GM03348 (cell line): ENCODE data around the gene GRIK1.
A peak's percentile ranks its signal among the peaks of the same experiment; 100 is the strongest.

Source experiments
- DNase-seq: peaks from one replicate; pipeline ENCODE4 v3.0.0; 2012; ENCODE audit warnings: low spot score

GRIK1 gene

DNA sequence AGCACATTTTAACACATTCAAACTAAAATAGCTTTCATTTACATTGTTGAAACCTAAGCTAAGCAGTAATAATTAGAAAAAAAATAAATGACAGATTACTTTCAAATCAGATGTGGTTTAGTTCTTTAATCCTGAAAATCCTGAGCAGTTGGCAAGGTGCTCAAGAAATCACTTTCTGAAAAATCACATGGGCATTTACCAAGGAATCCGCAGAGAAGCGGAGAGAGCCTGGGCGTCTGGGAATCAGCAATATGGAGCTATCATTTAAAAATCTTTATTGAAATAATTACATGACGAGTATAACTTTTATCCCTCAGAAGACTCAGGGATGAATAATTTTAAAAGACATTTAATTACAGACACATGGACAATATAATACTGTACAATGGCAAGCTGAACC is 30.2 kb downstream of the GRIK1 start:
- no peak for DNase-seq

DNA sequence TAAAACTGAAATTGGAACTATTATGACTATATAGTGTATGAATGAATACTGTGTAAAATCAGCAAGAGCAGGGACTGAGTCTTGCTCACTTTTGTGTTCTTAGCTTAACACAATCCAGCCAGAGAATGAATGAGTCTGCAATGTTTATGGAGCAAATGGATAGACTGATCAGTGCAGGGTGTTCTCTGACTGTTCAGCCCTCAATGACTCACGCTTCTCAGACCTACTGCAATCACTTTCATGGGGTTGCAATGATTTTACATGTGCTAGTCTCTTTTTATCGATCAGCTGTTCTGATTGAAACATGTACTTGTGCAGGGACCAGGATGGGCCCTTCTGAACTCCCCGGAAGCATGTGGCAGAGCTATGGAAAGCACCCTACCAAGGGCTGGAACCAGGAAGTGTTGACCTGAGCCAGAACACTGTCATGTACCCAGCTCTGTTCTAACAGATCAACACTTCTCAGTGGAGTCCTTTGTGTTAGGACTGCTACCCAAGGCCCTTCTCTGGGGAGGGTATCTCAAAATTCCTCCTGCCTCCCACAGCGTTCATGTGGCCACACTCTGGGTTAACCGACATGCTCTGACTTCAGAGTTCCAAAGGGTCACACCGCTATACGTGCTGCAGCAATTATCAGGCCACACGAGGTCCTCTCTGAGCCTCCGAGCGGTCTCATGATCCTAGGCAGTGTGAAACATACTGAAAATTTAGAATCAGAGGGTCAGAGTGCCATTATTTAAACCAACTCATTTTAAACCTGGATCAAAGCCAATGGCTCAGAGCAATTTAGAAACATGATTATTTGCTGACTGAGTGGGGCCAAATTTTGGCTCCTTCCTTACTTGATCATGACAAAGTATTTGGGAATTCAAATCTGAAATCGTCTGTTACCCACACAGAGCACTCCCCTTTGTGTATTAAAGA is 35.2 kb downstream of the GRIK1 start:
- no peak for DNase-seq

DNA sequence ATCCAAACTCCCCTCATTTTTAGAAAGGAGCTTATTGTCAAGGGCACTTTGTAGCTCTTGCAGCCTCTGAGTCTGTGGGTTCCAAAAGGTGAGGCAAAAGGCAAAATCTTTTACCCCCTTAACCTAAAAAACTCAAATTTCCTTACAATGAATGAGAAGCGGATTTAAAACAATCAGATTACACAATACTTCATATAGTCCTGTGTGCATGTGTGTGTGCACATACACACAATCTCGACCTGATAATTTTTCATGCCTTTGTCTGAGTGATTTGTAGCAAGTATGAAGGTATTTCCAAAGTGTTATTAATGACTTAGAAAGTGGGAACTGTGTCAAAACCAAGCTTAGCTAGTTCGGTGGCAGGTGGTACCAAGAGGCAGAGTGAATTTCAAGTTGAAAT is 42.9 kb downstream of the GRIK1 start:
- no peak for DNase-seq

DNA sequence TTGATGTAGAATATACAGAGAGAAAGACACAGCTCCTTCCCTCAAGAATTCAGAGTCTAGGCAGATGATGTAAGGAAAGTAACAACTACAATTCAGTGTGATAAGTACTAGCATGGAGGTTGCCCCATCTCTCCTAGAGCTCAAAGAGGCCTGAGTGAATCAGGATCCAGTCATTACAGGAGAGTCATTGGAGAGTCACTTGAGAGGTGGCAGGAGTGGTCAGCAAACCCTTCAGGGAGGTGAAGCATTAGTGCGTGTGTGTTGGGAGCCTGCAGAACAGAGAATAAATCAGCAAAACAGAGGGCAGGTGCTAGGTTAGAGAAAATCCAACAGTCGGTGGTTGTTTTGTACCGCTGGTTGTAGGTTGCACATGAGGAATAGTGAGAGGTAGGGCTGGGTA is 46.1 kb downstream of the GRIK1 start:
- no peak for DNase-seq

DNA sequence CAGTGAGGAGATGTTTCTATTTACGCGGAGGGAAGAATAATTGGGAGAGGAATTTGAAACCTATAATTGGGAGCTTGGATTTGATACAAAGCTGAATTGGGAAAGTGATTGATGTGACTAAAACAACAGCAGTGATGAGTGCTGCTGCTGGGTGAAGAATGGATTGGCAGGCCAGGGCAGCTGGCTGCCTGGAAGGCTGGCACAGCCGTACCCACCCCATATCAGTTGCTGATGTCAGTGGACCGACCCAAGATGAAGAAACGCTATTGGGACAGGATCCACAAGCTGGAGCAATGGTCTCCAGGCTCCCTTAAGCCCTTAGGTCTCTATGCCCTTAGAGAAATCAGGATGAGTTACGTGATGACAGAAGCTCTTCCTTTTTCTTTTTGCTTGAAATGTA is 47.4 kb downstream of the GRIK1 start:
- no peak for DNase-seq

DNA sequence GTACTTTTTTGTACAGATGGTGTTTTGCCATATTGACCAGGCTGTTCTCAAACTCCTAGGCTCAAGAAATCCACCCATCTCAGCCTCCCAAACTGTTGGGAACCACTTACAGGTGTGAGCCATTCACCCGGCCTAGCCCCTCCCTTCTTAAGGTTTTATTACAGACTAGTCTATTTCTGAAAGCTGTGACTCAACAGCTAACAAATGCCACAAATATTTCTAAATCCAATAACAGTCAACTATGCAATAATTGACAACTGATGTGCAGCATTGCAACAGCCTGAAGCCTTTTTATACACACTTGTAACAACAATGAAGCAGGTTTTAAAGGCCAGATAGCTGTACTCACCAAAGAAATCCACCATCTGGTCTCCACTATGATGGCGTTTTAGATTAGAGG is 51.4 kb downstream of the GRIK1 start:
- DNase-seq, result no peak

DNA sequence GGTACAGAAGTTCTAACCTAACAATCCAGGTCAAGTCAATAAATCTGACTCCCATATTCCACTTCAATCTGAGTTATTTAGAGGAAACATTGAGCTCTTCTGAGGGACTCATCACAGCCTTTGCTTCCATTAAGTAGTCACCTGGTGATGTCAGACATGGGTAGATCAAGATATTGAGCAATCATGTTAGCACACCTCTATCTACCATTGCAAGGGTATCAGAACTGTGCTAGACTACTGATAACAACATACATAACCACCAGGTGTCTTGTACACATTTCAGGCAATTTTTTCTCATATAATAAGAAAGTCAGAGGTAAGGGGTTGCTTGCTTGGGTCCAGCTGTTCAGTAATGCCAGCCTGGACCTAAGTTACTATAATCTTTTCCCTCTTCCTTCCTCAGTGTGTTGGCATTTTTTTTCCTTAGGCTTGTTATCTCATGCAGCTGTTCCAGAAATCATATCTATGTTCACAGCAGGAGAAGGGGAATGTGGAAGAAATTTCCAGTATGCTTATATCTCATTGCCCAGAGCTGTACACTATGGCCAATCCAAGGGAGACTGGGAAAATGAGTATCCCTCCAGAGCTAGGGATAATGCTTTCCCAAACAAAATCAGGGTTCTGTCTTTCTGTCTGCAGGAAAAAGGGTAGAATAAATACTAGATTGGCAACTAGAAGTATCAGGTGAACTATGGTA is 52.3 kb downstream of the GRIK1 start:
- no peak for DNase-seq

DNA sequence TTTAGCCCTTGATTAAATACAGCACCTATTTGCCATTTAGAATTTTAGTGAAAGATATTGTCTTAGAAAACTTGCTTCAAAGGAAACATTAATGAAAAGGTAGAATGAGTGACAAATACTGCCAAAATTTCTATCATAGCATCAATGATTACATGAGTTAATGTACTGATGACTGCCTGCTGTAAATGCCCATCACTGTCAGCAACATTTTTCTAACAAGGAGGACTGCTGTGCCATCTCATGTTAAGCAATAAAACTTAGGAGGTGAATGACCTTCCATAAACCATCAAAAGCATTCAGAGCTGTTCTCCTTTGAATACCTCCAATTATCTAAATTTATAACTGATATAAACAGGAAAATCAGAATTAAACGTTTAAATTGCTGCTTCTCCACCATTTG is 54.3 kb downstream of the GRIK1 start:
- DNase-seq, result no peak

DNA sequence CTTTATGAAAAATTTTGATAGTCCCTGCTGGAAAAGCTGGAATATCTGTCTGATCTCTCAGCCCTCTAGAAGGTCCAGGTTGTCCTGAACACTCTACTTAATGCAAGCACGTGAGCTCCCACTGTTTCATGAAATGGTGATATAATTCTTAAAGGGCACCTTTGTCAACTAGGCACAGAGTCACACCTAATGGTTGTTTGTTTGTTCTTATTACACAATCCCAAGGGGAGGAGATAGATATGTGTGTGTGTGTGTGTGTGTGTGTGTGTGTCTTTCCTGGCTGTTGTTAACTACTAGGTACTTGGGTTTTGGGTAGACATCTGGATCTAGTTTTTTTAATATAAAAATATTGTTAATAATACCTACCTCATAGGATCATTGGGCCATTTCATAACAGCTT is 63.9 kb downstream of the GRIK1 start:
- DNase-seq, result no peak

DNA sequence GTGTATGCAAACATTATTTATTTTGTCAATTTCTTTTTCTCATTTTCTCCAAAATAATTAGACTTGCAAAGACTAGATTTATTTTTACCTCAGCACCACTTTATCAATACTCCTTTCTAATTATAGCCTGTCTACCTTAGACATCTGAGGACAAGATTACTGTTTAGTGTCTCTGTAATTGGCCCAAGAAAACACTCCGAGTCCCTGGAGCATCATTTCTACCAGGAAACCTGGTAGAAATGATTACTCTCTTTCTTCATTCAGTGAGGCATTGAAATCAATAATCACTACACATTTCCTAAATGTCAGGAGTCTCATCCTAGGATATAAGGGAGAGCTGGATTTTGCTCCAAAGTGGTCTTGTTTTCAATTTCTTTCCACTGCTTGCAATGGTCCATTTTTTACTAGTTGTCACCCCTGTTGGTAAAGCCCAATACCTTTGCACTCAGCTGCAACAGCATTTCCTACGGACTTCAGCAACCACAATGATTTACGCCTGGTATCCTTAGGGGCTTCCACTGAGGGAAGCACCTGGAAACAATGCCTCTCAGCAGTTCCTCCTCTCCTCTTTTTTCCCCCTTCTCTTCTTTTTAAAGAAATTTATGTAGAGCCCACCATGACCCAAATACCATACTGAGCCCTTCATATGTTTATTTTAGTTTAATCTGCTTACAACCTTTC is 64.6 kb downstream of the GRIK1 start:
- DNase-seq, result no peak

DNA sequence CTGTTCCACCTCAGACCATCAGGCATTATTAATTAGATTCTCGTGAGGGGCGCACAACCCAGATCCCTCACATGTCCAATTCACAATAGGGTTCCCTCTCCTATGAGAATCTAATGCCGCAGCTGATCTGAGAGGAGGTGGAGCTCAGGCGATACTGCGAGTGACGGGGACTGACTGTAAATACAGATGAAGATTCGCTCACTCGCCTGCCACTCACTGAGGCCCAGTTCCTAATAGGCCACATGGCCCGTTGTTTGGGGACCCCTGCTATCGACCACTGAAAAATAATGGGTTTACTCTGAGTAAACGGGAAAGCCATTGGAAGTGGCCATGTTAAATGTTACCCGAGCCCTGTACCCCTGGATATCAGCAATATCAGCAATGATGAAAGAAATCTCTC is 65.9 kb downstream of the GRIK1 start:
- DNase-seq, result no peak

DNA sequence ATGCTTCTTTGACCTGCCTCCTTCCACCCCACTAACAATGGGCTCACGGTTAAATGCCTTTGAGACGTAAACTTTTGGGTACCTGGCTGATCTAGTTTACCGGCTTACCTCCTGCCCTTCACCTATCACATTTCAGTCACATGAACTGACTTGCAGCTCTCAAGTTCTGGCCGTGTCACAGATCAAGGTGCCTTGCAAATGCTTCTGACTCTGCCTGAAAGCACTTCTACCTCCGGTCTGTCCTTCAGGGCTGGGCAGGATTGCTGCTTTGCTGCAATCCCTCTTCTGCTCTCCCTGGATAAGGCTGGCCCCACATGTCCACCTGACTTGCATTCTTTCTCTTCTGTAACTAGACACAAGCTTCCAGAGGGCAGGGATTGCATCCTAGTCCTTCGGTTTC is 69.0 kb downstream of the GRIK1 start:
- DNase-seq, result no peak

DNA sequence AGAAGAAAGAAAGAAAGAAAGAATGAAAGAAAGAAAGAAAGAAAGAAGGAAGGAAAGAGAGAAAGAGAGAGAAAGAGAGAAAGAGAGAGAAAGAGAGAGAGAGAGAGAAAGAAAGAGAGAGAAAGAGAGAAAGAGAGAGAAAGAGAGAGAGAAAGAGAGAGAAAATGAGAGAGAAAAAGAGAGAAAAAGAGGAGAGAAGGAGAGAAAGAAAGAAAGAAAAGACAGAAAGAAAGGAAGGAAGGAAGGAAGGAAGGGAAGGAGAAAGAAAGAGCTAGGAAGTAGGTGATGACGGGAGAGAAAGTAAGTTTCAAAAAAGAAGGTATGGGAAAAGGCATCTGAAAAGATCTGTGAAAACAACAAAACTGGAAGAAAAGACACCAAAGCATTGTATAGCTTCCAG is 72.0 kb downstream of the GRIK1 start:
- DNase-seq, result no peak

DNA sequence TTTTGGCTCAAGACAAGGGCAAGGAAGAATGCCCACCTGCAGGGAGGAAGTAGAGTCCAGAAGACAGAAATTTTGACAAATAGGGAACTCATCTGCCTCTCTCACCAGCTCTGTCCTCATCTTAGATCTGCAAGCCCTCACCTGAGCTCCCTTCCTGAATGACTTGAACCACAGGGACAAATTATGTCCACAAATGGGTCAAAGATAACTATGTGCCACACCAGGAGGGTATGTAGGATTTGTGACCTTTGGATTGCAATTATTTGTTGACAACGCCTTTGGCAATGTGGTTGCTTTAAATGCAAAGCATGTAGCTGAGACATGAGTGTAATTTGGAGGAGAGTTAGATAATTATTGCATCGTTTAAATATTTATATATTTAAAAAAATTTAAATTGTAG is 79.5 kb downstream of the GRIK1 start:
- DNase-seq, result no peak

DNA sequence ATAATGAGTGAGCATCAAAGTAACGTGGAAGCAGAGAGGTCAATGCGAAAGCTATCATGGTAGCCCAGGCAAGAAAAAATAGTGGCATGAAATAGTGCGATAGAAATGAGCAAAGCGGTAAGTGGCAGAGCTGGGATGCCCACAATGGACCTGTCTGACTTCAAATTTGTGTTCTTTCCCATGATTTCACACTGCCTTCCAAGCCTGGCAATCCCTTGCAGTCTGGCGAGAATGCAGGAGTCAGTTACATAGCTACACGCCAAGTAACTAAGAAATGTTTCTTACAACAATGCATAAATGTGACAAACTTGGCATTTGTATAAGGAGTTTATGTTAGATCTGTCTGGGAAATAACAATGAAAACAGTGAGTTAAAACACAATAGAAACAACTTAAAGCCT is 82.6 kb downstream of the GRIK1 start:
- no peak for DNase-seq

DNA sequence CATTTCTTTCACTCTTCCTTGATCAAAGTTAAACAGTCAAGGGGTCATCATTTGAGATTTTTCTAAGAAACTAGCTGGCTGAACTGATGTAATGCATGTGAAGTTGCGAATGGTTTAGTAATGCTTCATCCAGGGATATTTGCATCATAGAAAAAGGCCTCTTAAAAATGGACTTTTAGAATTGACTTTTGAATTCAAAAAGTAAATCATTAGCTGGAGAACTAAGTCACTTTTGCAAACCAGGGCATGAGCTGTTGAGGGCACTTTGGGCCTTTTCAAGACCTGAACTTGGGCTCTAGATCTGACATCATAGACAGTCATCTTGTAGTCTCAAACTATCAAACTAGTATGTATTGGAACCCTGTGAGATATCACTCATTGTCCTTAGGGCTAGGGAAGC is 85.0 kb downstream of the GRIK1 start:
- DNase-seq, result no peak

DNA sequence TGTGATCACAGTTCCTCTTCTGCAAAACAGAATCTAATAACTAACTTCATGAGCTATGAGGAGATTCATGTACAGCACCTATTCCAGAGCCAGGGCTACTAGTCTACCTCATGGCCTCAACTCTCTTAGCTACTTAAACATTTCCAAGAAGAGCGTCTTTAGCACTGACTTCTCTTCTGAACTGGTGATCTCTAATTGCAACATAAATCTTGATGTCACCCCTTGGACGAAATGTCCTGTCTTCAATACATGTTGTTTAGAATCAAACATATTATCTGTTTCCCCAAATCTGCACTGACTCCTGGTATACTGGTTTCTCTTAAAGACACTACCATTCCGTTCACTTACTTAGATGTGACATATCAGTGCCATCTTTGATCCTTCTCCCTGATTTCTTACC is 88.2 kb downstream of the GRIK1 start:
- no peak for DNase-seq

DNA sequence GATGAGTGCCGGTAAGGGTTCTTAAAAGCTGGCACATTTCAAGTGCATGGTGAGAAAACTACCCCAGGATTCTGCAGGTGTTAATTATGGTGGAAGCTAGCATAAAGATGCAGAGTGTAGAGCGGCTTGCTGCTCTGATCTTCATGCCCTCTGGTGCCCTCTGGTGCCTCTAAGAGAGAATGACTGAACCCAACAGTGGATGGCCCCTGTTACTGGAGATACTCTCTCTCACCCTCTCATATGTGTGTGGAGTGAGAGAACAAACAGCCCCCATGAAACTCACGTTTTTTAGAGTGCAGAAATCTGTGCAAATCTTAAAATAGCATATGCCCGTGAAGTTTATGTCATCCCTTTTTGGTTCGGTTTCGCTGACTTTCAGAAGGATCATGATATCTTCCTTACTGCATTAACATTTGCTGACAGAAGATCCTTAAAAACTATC is 90.0 kb downstream of the GRIK1 start:
- peak; percentile 78 for DNase-seq

DNA sequence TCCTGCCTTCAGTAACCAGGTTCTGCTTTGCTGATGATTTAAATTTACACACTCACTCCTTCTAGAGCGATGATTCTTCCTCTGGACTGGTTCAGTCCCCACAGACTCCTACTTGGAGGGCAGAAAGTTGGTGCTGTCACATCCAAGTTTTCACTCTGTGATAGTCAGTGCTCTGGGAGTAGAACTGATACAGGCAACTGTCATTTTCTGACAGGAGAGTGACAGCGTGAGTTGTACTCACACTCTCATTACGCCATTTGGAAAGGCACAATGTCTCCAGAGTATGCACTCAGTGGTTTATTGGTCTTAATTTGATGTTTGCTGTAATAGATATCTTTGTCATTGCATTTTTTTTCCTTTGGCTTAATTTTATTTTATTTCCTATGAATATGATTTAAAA is 96.0 kb downstream of the GRIK1 start:
- DNase-seq, result no peak

DNA sequence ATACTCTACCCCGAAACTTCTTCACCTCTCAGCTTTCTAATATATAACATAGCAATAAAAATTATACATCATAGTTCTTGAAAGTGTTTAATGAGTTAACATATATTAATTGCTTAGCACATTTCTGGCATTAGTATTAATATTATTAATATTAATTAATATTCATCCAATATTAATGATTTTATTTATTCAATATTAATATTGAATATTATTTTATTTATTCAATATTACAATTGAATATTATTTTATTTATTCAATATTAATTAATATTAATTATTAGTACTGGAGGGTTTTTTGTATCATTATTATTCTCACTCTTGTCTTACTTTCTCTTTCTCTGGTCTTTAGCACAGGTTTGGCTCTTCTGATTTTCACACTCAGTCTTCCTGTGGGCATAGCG is 105.2 kb downstream of the GRIK1 start:
- no peak for DNase-seq

DNA sequence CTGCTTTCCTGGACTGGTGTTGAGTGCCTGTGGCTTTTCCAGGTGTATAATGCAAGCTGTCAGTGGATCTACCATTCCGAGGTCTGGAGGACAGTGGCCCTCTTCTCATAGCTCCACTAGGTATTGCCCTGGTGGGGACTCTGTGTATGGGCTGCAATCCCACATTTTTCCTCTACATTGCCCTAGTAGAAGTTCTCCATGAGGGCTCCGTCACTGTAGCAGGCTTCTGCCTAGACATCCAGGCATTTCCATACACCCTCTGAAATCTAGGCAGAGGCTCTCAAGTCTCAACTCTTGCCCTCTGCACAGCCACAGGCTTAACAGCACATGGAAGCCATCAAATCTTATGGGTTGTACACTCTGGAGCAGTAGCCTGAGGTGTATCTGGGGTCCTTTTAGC is 107.6 kb downstream of the GRIK1 start:
- no peak for DNase-seq

DNA sequence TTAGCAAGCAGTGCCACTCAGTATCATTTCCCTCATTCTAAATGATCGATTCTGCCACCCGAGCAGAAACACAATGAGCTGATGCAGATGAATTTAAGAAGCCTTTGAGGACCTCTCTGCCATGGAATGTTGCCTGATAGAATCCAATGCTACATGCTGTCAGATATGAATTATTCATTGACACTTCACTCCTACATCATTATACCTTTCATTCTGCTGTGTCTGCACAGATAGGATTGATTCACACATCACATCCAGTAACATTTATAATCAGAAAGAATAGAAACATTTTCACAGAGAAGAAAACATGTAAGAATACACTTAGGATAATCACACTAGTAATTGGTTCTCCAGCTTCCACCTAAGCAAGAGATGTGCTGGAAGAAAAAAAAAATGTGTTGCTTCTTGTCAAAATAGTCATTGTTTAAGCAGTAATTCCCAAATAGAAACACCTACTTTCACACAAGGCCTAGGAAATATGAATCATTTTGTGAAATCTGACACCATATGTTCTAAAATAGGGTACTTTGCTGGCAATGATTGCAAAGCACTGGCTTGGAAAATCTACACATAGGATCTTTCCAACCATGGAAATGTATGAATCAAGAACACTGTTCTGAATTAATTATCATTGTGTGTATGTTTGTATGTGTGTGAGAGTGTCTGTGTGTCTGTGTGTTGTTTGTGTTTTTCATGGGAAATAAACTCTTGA is 110.1 kb downstream of the GRIK1 start:
- no peak for DNase-seq
